HEK293T (cell line): ENCODE data around the gene HSDL1.

ENCODE experiments used
- ARNT ChIP-seq: fragments of 450-650 bp; IDR thresholded peaks from 2 replicates; pipeline ENCODE4 v1.6.1; 2017; ENCODE audit warnings: mild to moderate bottlenecking
- BHLHE40 ChIP-seq: fragments of 450-650 bp; IDR thresholded peaks from 2 replicates; pipeline ENCODE4 v1.6.1; 2016; ENCODE audit warnings: mild to moderate bottlenecking, moderate library complexity, borderline replicate concordance
- ELF4 ChIP-seq: fragments of 450-650 bp; IDR thresholded peaks from 2 replicates; pipeline ENCODE4 v1.6.1; 2017; ENCODE audit warnings: antibody characterized with exemption
- FOXK2 ChIP-seq: fragments of 450-650 bp; IDR thresholded peaks from 2 replicates; pipeline ENCODE4 v1.6.1; 2016; ENCODE audit warnings: mild to moderate bottlenecking
- NFRKB ChIP-seq: fragments of 450-650 bp; IDR thresholded peaks from 2 replicates; pipeline ENCODE4 v1.6.1; 2016; ENCODE audit warnings: mild to moderate bottlenecking, moderate library complexity
- PKNOX1 ChIP-seq: fragments of 450-650 bp; IDR thresholded peaks from 2 replicates; pipeline ENCODE4 v1.6.1; 2016
- SP1 ChIP-seq: fragments of 450-650 bp; IDR thresholded peaks from 2 replicates; pipeline ENCODE4 v1.6.1; 2017
- SUZ12 ChIP-seq: fragments of 450-650 bp; IDR thresholded peaks from 2 replicates; pipeline ENCODE4 v1.6.1; 2016; ENCODE audit warnings: mild to moderate bottlenecking
- TARDBP ChIP-seq: fragments of 450-650 bp; IDR thresholded peaks from 2 replicates; pipeline ENCODE4 v1.6.1; 2016
- ZNF384 ChIP-seq: fragments of 450-650 bp; IDR thresholded peaks from 2 replicates; pipeline ENCODE4 v1.6.1; 2016

- TF ChIP-seq ARNT (no peak), SUZ12 (no peak), TARDBP (no peak), ZNF384 (no peak), SP1 (no peak), BHLHE40 (no peak), NFRKB (no peak), ELF4 (no peak), PKNOX1 (no peak), FOXK2 (no peak)
Measured at GRCh38 chr16:84182680-84183571, 37.9 kb upstream of the HSDL1 start.
